Measurements from ENCODE around the gene CTNNBIP1.
"Not testable (repeated sequence)": the region's sequence is repeated elsewhere in the genome, so short reads cannot be mapped to it uniquely, and the experiment has no call there.

The CTNNBIP1 gene

GRCh38 chr1:9827558-9828185 is 82.4 kb downstream of the CTNNBIP1 start:
- DNase-seq (ENCODE audit: low read depth): no peak

- no peak for DNase-seq (ENCODE audit: low read depth)
Observed at GRCh38 chr1:9826616-9827015, 83.5 kb downstream of the CTNNBIP1 start.

- no peak for DNase-seq (ENCODE audit: low read depth)
Observed at GRCh38 chr1:9826087-9826486, 84.0 kb downstream of the CTNNBIP1 start.

GRCh38 chr1:9825093-9826074 is 84.7 kb downstream of the CTNNBIP1 start:
- no peak for DNase-seq (ENCODE audit: low read depth)

- no peak for DNase-seq (ENCODE audit: low read depth)
Observed at GRCh38 chr1:9824702-9825089, 85.4 kb downstream of the CTNNBIP1 start.

GRCh38 chr1:9823943-9824701 is 85.9 kb downstream of the CTNNBIP1 start, which contains the start of gene CLSTN1:
TSS of gene CLSTN1 (minus strand) at chr1:9823965. CDS start at chr1:9823733, 232 bp downstream.
- peak; percentile 83 for DNase-seq (ENCODE audit: low read depth)

- no peak for DNase-seq (ENCODE audit: low read depth)
Observed at GRCh38 chr1:9823693-9823942, 86.5 kb downstream of the CTNNBIP1 start.

GRCh38 chr1:9822897-9823692 is 87.0 kb downstream of the CTNNBIP1 start:
- DNase-seq (ENCODE audit: low read depth): no peak

- no peak for DNase-seq (ENCODE audit: low read depth)
Observed at GRCh38 chr1:9822490-9822889, 87.6 kb downstream of the CTNNBIP1 start.

GRCh38 chr1:9821710-9822109 is 88.4 kb downstream of the CTNNBIP1 start:
- no peak for DNase-seq (ENCODE audit: low read depth)

GRCh38 chr1:9820521-9820920 is 89.5 kb downstream of the CTNNBIP1 start:
- DNase-seq (ENCODE audit: low read depth): no peak

GRCh38 chr1:9817734-9818133 is 92.3 kb downstream of the CTNNBIP1 start:
- no peak for DNase-seq (ENCODE audit: low read depth)

GRCh38 chr1:9816199-9816598 is 93.9 kb downstream of the CTNNBIP1 start:
- DNase-seq (ENCODE audit: low read depth): no peak

GRCh38 chr1:9815150-9815549 is 94.9 kb downstream of the CTNNBIP1 start:
- DNase-seq (ENCODE audit: low read depth): no peak

GRCh38 chr1:9814619-9815018 is 95.5 kb downstream of the CTNNBIP1 start:
- DNase-seq (ENCODE audit: low read depth): no peak

GRCh38 chr1:9811239-9811966 is 98.7 kb downstream of the CTNNBIP1 start:
- no peak for DNase-seq (ENCODE audit: low read depth)

GRCh38 chr1:9809100-9809510 is 101.0 kb downstream of the CTNNBIP1 start:
- no peak for DNase-seq (ENCODE audit: low read depth)

- no peak for DNase-seq (ENCODE audit: low read depth)
Observed at GRCh38 chr1:9808459-9808858, 101.6 kb downstream of the CTNNBIP1 start.

- DNase-seq (ENCODE audit: low read depth): no peak
Observed at GRCh38 chr1:9807541-9807940, 102.5 kb downstream of the CTNNBIP1 start.

GRCh38 chr1:9805972-9806371 is 104.1 kb downstream of the CTNNBIP1 start:
- not testable (repeated sequence) for DNase-seq (ENCODE audit: low read depth)

GRCh38 chr1:9805006-9805508 is 105.0 kb downstream of the CTNNBIP1 start:
- DNase-seq (ENCODE audit: low read depth): no peak
